H1 (cell line): ENCODE results near the gene NFATC4. TPM values are rescaled to one million over a fixed set of nuclear protein-coding genes. Genes with fewer than 3 reads are reported as not detected.
A peak's percentile ranks its signal among the peaks of the same experiment; 100 is the strongest.

ENCODE experiments used
- ASH2L ChIP-seq: fragments of 200-600, 300-600 bp; sonication (generic); IDR thresholded peaks from one replicate; pipeline ENCODE4 v1.7.1; 2017; ENCODE audit warnings: low read length
- CHD1 ChIP-seq: IDR thresholded peaks from 2 replicates; pipeline ENCODE4 v1.6.1; 2012; ENCODE audit warnings: low read depth, low read length, improper control_type of control experiment
- CTBP2 ChIP-seq: IDR thresholded peaks from 2 replicates; pipeline ENCODE4 v1.7.0; 2011; ENCODE audit warnings: borderline replicate concordance, mild to moderate bottlenecking, moderate library complexity, mixed read lengths, low read length; ENCODE audit not compliant: insufficient read depth, insufficient read length
- E2F6 ChIP-seq: IDR thresholded peaks from 2 replicates; pipeline ENCODE4 v1.6.1; 2012; ENCODE audit warnings: inconsistent platforms
- EGR1 ChIP-seq: IDR thresholded peaks from 2 replicates; pipeline ENCODE4 v1.6.1; 2011; ENCODE audit warnings: low read depth, low read length, borderline replicate concordance
- FOSL1 ChIP-seq: IDR thresholded peaks from 2 replicates; pipeline ENCODE4 v1.6.1; 2011; ENCODE audit warnings: mild to moderate bottlenecking, low read depth, low read length, moderate library complexity; ENCODE audit not compliant: insufficient read depth
- GABPA ChIP-seq: IDR thresholded peaks from 2 replicates; pipeline ENCODE4 v1.6.1; 2011; ENCODE audit warnings: mild to moderate bottlenecking, low read length, moderate library complexity, borderline replicate concordance; ENCODE audit not compliant: insufficient read depth
- HDAC6 ChIP-seq: IDR thresholded peaks from one replicate; pipeline ENCODE4 v1.7.1; 2012; ENCODE audit warnings: low read depth, mild to moderate bottlenecking, inconsistent platforms, low read length, moderate library complexity
- JUN ChIP-seq: IDR thresholded peaks from 2 replicates; pipeline ENCODE4 v1.6.1; 2011; ENCODE audit warnings: low read depth, mild to moderate bottlenecking, improper control_type of control experiment, low read length
- MAFK ChIP-seq: IDR thresholded peaks from 2 replicates; pipeline ENCODE4 v1.6.1; 2012; ENCODE audit warnings: low read depth, mild to moderate bottlenecking, improper control_type of control experiment, low read length
- NANOG ChIP-seq: IDR thresholded peaks from 2 replicates; pipeline ENCODE4 v1.6.1; 2011; ENCODE audit warnings: low read length, low read depth, mild to moderate bottlenecking, inconsistent platforms; ENCODE audit not compliant: insufficient read depth, poor library complexity, severe bottlenecking
- PHF8 ChIP-seq: fragments of 200-600 bp; sonication (generic); conservative IDR thresholded peaks from 2 replicates; pipeline ENCODE4 v1.7.1; 2012; ENCODE audit warnings: low read depth, mild to moderate bottlenecking, inconsistent platforms, low read length, moderate library complexity
- POLR2AphosphoS5 ChIP-seq: IDR thresholded peaks from 2 replicates; pipeline ENCODE4 v1.6.1; 2011; ENCODE audit warnings: low read depth, low read length
- RAD21 ChIP-seq, 2 experiments: IDR thresholded peaks in 1 of 2; conservative IDR thresholded peaks in 1 of 2; 2 replicates each; pipeline ENCODE4 v1.6.1; 2011; ENCODE audit warnings: low read depth in 2 of 2, low read length in 2 of 2, improper control_type of control experiment in 1 of 2, inconsistent platforms in 1 of 2, mild to moderate bottlenecking in 1 of 2, moderate library complexity in 1 of 2
- RBBP5 ChIP-seq: IDR thresholded peaks from 2 replicates; pipeline ENCODE4 v1.7.1; 2012; ENCODE audit warnings: low read depth, mild to moderate bottlenecking, inconsistent platforms, low read length, moderate library complexity, borderline replicate concordance
- RXRA ChIP-seq: IDR thresholded peaks from 2 replicates; pipeline ENCODE4 v1.6.1; 2011; ENCODE audit warnings: low read depth, mild to moderate bottlenecking, low read length, moderate library complexity; ENCODE audit not compliant: insufficient read depth
- SIRT6 ChIP-seq: IDR thresholded peaks from one replicate; pipeline ENCODE4 v1.7.1; 2012; ENCODE audit warnings: low read length, inconsistent platforms
- SIX5 ChIP-seq: IDR thresholded peaks from 2 replicates; pipeline ENCODE4 v1.6.1; 2011; ENCODE audit warnings: mild to moderate bottlenecking, low read depth, low read length
- SP1 ChIP-seq: IDR thresholded peaks from 2 replicates; pipeline ENCODE4 v1.6.1; 2011; ENCODE audit warnings: low read depth, low read length
- SP4 ChIP-seq: IDR thresholded peaks from 2 replicates; pipeline ENCODE4 v1.6.1; 2012; ENCODE audit warnings: low read length, inconsistent platforms
- SUZ12 ChIP-seq: fragments of 200-600 bp; sonication (generic); IDR thresholded peaks from 2 replicates; pipeline ENCODE4 v1.6.1; 2012; ENCODE audit warnings: mild to moderate bottlenecking, inconsistent platforms, low read length, moderate library complexity, mixed read lengths
- TCF12 ChIP-seq: IDR thresholded peaks from 2 replicates; pipeline ENCODE4 v1.6.1; 2011; ENCODE audit warnings: low read depth, mild to moderate bottlenecking, low read length
- YY1 ChIP-seq: IDR thresholded peaks from 2 replicates; pipeline ENCODE4 v1.6.1; 2011; ENCODE audit warnings: low read depth, mild to moderate bottlenecking, low read length
- ZNF274 ChIP-seq: IDR thresholded peaks from 2 replicates; pipeline ENCODE4 v1.7.0; 2012; ENCODE audit warnings: low read length, borderline replicate concordance; ENCODE audit errors: extremely low read depth
- polyA plus RNA-seq, 7 experiments: library from polyadenylated mRNA; depleted of rRNA in 3 of 7; stranded (reverse) in 5 of 7; unstranded in 2 of 7; fragments of >200 nt in 5 of 7; fragments of 200-250 nt in 2 of 7; gene quantifications; 1 replicate in 5 of 7; 2 replicates in 1 of 7; 4 replicates in 1 of 7; pipeline versions ENCODE4 v1.2.1 to v1.2.3, GENCODE V29; 2011 to 2013; ENCODE audit warnings: missing spikeins in 2 of 7, mixed read lengths in 2 of 7
- total RNA-seq: library from RNA; stranded (reverse); fragmentation: NEBNext Ultra II Directional; extraction: Animal tissue kit (Norgen Biotek cat#: 25700); gene quantifications from 2 replicates; pipeline ENCODE4 v1.2.1, GENCODE V29; 2021

NFATC4 gene
- total and polyA plus RNA-seq, 2 of the 8 experiments (the other 6 are each of a cell fraction or from before 2014, with no cell fraction given) = 47.3 to 50.3 TPM

GRCh38 chr14:24366721-24367513, 1.1 kb upstream of the NFATC4 start (continued):
- TF ChIP-seq RBBP5 = 0 out of 2 replicates have a peak, but pooled peaks have one; percentile 8
- no peak for TF ChIP-seq NANOG
- TF ChIP-seq POLR2AphosphoS5 = no peak
- TF ChIP-seq CHD1 = no peak
- TF ChIP-seq SIX5 = no peak
- TF ChIP-seq PHF8 = no peak
- peak; percentile 43 for TF ChIP-seq ASH2L
- no peak for TF ChIP-seq ZNF274
- no peak for TF ChIP-seq RXRA
- no peak for TF ChIP-seq SUZ12
- TF ChIP-seq JUN = no peak
- TF ChIP-seq GABPA = no peak
- 0 out of 2 replicates have a peak, but pooled peaks have one; percentile 39 for TF ChIP-seq TCF12
- TF ChIP-seq SP4 = no peak; the same call in 1 of the 2 replicates
- no peak for TF ChIP-seq RAD21 (IDR thresholded peaks at IDR 0.05 in 1 of 2, conservative IDR thresholded peaks at IDR 0.05 in 1 of 2; ENCODE audit: low read depth in 2 of 2, low read length in 2 of 2)
- TF ChIP-seq E2F6 = no peak
- TF ChIP-seq FOSL1 = no peak
- no peak; the same call in 1 of the 2 replicates for TF ChIP-seq EGR1
- TF ChIP-seq HDAC6 = no peak
- no peak for TF ChIP-seq CTBP2
- TF ChIP-seq YY1 = no peak
- TF ChIP-seq SIRT6 = no peak
- no peak for TF ChIP-seq MAFK
- peak; percentile 97 for TF ChIP-seq SP1
